Upper lobe of right lung (tissue), 1 donor: Measurements from ENCODE around the gene ADAMTS16. TPM values are rescaled to one million over a fixed set of nuclear protein-coding genes. Genes with fewer than 3 reads are reported as not detected.

ENCODE experiments used
- ATAC-seq: fragments of 200-7000 bp; cut with Tn5 transposase; one replicate; pipeline ENCODE4 v1.9.1; 2020; ENCODE audit warnings: mild to moderate bottlenecking, moderate library complexity
- DNase-seq: peaks from one replicate; pipeline ENCODE4 v3.0.0-alpha.2; 2020
- H3K27ac ChIP-seq: fragments of 200-600 bp; one replicate; pipeline ENCODE4 v1.8.0; 2022
- H3K27me3 ChIP-seq: fragments of 200-600 bp; one replicate; pipeline ENCODE4 v1.8.0; 2022; ENCODE audit warnings: mild to moderate bottlenecking
- H3K36me3 ChIP-seq: fragments of 200-600 bp; one replicate; pipeline ENCODE4 v1.8.0; 2022
- H3K4me1 ChIP-seq: fragments of 200-600 bp; one replicate; pipeline ENCODE4 v1.8.0; 2022
- H3K4me3 ChIP-seq: fragments of 200-600 bp; one replicate; pipeline ENCODE4 v1.8.0; 2022; ENCODE audit warnings: mild to moderate bottlenecking
- H3K9me3 ChIP-seq: fragments of 200-600 bp; one replicate; pipeline ENCODE4 v1.8.0; 2022
- intact Hi-C: fragments of 100-400 bp; cut with DNase I; formaldehyde crosslinking; loops from one replicate; pipeline ENCODE4 v1.11.0; 2022
- total RNA-seq: library from RNA; stranded (reverse); fragmentation: NEBNext Ultra II Directional; extraction: Animal tissue kit (Norgen Biotek cat#: 25700); gene quantifications from one replicate; pipeline ENCODE4 v1.2.1, GENCODE V29; 2021
- TF ChIP-seq, protein P1 (sequence below): fragments of 200-600 bp; IDR thresholded peaks from one replicate; pipeline ENCODE4 v1.8.0; 2022; ENCODE audit warnings: antibody characterized with exemption
- donor health status: DM: no; HTN: yes; CAD: no; lungs with severe emphysema.

The ADAMTS16 gene
- total RNA-seq, 1 donor from 2014 or later = 0.26 TPM

DNA sequence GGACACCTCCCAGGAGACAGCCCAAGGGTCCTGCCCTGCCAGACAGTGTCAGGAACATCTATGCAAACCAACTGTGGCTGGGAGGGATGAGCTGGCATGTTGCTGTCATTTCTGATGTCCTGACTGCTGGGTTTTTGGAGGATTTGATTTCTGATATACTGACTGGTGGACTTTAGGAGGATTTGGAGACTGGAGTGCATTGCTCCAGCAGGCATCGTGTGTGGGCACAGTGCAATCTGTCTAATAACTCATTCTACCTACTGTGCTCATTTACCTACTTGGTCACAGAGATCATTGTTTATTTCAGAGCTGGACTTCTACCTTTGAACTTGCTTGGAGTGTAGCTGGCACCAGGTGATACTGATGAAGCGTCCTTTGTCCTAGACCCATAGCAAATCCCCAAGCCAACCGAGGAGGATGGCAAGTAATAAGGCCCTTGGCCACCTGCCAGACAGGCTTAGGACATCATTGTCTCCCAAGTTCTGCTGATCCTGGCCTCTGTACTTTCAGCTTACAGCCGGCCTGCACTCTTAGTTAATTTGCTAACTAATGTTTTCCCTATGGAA is 158.0 kb downstream of the ADAMTS16 start:
- no peak for ATAC-seq
- Histone ChIP-seq H3K27ac (no peak overlapping the region), H3K4me3 (no peak overlapping the region), H3K9me3 (peaks cover 6% of the 10 kb centered on the region), H3K4me1 (no peaks in the 10 kb centered on the region), H3K27me3 (no peaks in the 10 kb centered on the region), H3K36me3 (no peaks in the 10 kb centered on the region)
- intact Hi-C loops = no loop called here
- DNase-seq = no peak
- TF ChIP-seq, protein P1, sequence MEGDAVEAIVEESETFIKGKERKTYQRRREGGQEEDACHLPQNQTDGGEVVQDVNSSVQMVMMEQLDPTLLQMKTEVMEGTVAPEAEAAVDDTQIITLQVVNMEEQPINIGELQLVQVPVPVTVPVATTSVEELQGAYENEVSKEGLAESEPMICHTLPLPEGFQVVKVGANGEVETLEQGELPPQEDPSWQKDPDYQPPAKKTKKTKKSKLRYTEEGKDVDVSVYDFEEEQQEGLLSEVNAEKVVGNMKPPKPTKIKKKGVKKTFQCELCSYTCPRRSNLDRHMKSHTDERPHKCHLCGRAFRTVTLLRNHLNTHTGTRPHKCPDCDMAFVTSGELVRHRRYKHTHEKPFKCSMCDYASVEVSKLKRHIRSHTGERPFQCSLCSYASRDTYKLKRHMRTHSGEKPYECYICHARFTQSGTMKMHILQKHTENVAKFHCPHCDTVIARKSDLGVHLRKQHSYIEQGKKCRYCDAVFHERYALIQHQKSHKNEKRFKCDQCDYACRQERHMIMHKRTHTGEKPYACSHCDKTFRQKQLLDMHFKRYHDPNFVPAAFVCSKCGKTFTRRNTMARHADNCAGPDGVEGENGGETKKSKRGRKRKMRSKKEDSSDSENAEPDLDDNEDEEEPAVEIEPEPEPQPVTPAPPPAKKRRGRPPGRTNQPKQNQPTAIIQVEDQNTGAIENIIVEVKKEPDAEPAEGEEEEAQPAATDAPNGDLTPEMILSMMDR = no peak

DNA sequence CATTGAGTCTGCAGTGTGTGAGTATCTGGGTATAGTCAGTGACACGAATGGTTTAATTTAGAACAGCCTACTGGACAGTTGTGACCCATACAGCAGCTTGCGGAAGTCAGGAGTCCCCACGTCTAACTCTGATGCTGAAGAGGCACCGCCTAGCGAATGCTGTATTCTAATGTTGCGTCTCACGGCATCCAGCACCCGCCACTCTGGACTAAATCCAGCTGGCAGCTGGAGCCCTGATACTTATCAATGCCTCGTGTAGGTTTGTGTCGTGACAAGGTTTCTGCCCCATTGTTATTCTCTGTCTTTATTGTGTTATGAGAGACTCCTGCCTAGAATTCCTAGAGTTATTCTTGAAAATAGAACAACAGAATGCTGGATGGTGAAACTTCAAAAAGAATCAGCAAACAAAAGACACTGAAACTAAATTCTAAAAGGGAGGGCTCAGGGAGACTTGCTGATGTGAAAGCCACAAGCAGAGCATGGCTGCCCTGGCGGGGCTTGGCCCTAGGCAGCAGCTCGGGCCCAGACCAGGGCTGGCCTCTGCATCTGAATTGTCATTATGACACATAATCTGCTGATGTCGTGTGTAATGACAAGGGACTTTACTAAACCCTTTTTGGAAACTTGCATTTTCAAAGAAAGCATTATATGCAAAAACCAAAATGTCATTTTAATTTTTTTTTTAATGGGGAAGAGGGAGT is 158.9 kb downstream of the ADAMTS16 start:
- no peak for ATAC-seq

DNA sequence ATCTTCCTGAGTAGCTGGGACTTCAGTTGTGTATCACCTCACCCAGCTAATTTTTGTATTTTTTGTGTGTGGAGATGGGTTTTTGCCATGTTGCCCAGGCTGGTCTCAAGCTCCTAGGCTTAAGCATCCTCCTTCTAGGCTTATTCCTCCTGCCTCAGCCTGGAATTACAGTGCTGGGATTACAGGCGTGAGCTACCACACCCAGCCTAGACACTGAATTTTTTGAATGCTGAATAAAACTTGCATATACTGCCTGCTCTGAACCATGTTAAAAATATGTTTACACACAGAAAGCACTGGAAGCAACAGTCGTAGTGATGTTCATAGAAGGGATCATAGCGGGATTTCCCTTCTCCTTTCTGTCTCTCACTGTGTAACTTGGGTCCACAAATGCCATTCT is 161.0 kb downstream of the ADAMTS16 start:
- DNase-seq (no peak), ATAC-seq (no peak)
- Histone ChIP-seq H3K27me3 (no peaks in the 10 kb centered on the region), H3K36me3 (no peaks in the 10 kb centered on the region), H3K4me3 (no peak overlapping the region), H3K27ac (no peak overlapping the region), H3K9me3 (peaks cover 6% of the 10 kb centered on the region), H3K4me1 (no peaks in the 10 kb centered on the region)
- intact Hi-C loops = no loop called here
- TF ChIP-seq, protein P1 = no peak

More for the DNA sequence above, 158.9 kb downstream of the ADAMTS16 start:
- Histone ChIP-seq H3K9me3 (peaks cover 6% of the 10 kb centered on the region), H3K27ac (no peak overlapping the region), H3K4me1 (no peaks in the 10 kb centered on the region), H3K4me3 (no peak overlapping the region), H3K36me3 (no peaks in the 10 kb centered on the region), H3K27me3 (no peaks in the 10 kb centered on the region)
- intact Hi-C loops = no loop called here
- no peak for DNase-seq
- TF ChIP-seq, protein P1 = no peak

DNA sequence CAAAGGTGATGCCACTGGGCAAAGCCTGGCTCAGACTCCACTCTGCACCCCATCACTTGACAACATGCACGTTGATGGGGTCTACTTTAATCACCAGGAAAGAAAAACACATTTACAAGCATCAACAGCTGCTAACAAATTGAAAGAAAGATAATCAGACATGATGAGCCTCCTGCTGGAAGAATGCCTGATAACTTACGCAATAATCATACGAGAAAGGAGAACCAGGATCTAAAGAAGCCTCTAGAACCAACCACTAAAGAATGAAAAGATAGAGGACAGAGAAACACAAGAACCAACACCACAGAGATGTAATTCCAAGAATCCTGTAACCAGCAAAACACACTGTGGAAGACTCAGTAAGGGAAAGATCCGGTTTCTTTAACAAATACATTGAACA is 162.1 kb downstream of the ADAMTS16 start:
- H3K9me3 ChIP-seq = peaks cover 6% of the 10 kb centered on the region
- ATAC-seq = no peak
- H3K4me1 ChIP-seq = no peaks in the 10 kb centered on the region
- TF ChIP-seq, protein P1 = no peak
- H3K27me3 ChIP-seq = no peaks in the 10 kb centered on the region
- H3K27ac ChIP-seq = no peak overlapping the region
- H3K4me3 ChIP-seq = no peak overlapping the region
- intact Hi-C loops = no loop called here
- DNase-seq = no peak
- H3K36me3 ChIP-seq = no peaks in the 10 kb centered on the region

DNA sequence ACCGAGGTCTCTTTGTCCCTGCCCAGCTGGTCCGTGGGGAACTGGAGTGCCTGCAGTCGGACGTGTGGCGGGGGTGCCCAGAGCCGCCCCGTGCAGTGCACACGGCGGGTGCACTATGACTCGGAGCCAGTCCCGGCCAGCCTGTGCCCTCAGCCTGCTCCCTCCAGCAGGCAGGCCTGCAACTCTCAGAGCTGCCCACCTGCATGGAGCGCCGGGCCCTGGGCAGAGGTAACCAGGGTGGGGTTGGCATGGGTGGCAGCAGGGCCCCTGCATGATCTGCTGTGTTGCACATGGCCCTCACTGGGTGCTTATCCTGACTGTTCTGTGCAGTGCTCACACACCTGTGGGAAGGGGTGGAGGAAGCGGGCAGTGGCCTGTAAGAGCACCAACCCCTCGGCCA is 163.1 kb downstream of the ADAMTS16 start:
- H3K27me3 ChIP-seq = no peaks in the 10 kb centered on the region
- no peak overlapping the region for H3K27ac ChIP-seq
- TF ChIP-seq, protein P1 = no peak
- peaks cover 6% of the 10 kb centered on the region for H3K9me3 ChIP-seq
- H3K4me1 ChIP-seq = no peaks in the 10 kb centered on the region
- ATAC-seq (no peak), DNase-seq (no peak)
- intact Hi-C loops = no loop called here
- no peaks in the 10 kb centered on the region for H3K36me3 ChIP-seq
- no peak overlapping the region for H3K4me3 ChIP-seq
